ENCODE results near the gene IDH3G.
"Not testable (repeated sequence)": the region's sequence is repeated elsewhere in the genome, so short reads cannot be mapped to it uniquely, and the experiment has no call there.

IDH3G gene

GRCh38 chrX:153746991-153747390, 47.2 kb downstream of the IDH3G start:
- DNase-seq, result not testable (repeated sequence)

- DNase-seq, result no peak
Observed at GRCh38 chrX:153746359-153746758, 47.8 kb downstream of the IDH3G start.

- DNase-seq, result not testable (repeated sequence)
Observed at GRCh38 chrX:153745067-153745433, 49.1 kb downstream of the IDH3G start.

- DNase-seq, result no peak
Observed at GRCh38 chrX:153744210-153745066, 49.7 kb downstream of the IDH3G start.

GRCh38 chrX:153743468-153744209, 50.5 kb downstream of the IDH3G start:
- not testable (repeated sequence) for DNase-seq

GRCh38 chrX:153742796-153743467, 51.2 kb downstream of the IDH3G start:
- not testable (repeated sequence) for DNase-seq

- DNase-seq, result not testable (repeated sequence)
Observed at GRCh38 chrX:153742111-153742510, 52.1 kb downstream of the IDH3G start.

GRCh38 chrX:153741446-153741845, 52.7 kb downstream of the IDH3G start:
- DNase-seq, result no peak

- DNase-seq, result no peak
Observed at GRCh38 chrX:153740631-153741222, 53.4 kb downstream of the IDH3G start.

- DNase-seq, result no peak
Observed at GRCh38 chrX:153739754-153740486, 54.3 kb downstream of the IDH3G start.

- no peak for DNase-seq
Observed at GRCh38 chrX:153738056-153738605, 56.0 kb downstream of the IDH3G start.

GRCh38 chrX:153736871-153737441, 57.2 kb downstream of the IDH3G start:
- no peak for DNase-seq

GRCh38 chrX:153736071-153736820, 57.9 kb downstream of the IDH3G start:
- no peak for DNase-seq
